BE2C (cell line): ENCODE results near the gene ZNF174.

ENCODE experiments used
- DNase-seq: peaks from one replicate; pipeline ENCODE4 v3.0.0-alpha.2; 2020
- H3K27me3 ChIP-seq: fragments of 250-450 bp; sonication (Bioruptor Pico); 2 replicates; pipeline ENCODE4 v1.5.1; 2020; ENCODE audit warnings: mild to moderate bottlenecking
- H3K36me3 ChIP-seq: fragments of 250-450 bp; sonication (Bioruptor Pico); 2 replicates; pipeline ENCODE4 v1.5.1; 2020; ENCODE audit warnings: mild to moderate bottlenecking
- H3K4me1 ChIP-seq: fragments of 250-450 bp; sonication (Bioruptor Pico); 2 replicates; pipeline ENCODE4 v1.5.1; 2020
- H3K4me3 ChIP-seq: 2 replicates; pipeline ENCODE4 v1.5.1; 2011; ENCODE audit warnings: low read depth, low read length
- H3K9me3 ChIP-seq: fragments of 250-450 bp; sonication (Bioruptor Pico); 2 replicates; pipeline ENCODE4 v1.5.1; 2020
- TF ChIP-seq, protein P1 (sequence below): IDR thresholded peaks from 2 replicates; pipeline ENCODE4 v1.5.1; 2012; ENCODE audit warnings: mild to moderate bottlenecking, low read depth, low read length

ZNF174 gene

GRCh38 chr16:3458852-3459361 is 57.9 kb downstream of the ZNF174 start:
- TF ChIP-seq, protein P1, sequence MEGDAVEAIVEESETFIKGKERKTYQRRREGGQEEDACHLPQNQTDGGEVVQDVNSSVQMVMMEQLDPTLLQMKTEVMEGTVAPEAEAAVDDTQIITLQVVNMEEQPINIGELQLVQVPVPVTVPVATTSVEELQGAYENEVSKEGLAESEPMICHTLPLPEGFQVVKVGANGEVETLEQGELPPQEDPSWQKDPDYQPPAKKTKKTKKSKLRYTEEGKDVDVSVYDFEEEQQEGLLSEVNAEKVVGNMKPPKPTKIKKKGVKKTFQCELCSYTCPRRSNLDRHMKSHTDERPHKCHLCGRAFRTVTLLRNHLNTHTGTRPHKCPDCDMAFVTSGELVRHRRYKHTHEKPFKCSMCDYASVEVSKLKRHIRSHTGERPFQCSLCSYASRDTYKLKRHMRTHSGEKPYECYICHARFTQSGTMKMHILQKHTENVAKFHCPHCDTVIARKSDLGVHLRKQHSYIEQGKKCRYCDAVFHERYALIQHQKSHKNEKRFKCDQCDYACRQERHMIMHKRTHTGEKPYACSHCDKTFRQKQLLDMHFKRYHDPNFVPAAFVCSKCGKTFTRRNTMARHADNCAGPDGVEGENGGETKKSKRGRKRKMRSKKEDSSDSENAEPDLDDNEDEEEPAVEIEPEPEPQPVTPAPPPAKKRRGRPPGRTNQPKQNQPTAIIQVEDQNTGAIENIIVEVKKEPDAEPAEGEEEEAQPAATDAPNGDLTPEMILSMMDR: no peak
- peak overlapping the region; percentile 91 for H3K4me3 ChIP-seq
- H3K9me3 ChIP-seq: no peaks in the 10 kb centered on the region
- H3K27me3 ChIP-seq: no peaks in the 10 kb centered on the region
- no peaks in the 10 kb centered on the region; the same call in 1 of the 2 replicates for H3K36me3 ChIP-seq
- DNase-seq: no peak
- H3K4me1 ChIP-seq: peaks cover 8% of the 10 kb centered on the region
